GM18519 (cell line): ENCODE results near the gene TMOD1.
A peak's percentile ranks its signal among the peaks of the same experiment; 100 is the strongest.

Experiments used
- ATAC-seq: cut with Tn5 transposase; IDR thresholded peaks from one replicate; pipeline ENCODE4 v1.9.1; 2021; ENCODE audit warnings: mild to moderate bottlenecking, moderate library complexity; ENCODE audit not compliant: unreplicated experiment, low FRiP score

Gene TMOD1

GRCh38 chr9:97629156-97629555, 127.7 kb downstream of the TMOD1 start:
- ATAC-seq = no peak

- no peak for ATAC-seq
These were observed 129.1 kb downstream of the TMOD1 start for GRCh38 chr9:97630591-97630990.

- peak; percentile 3 for ATAC-seq
These were observed 130.9 kb downstream of the TMOD1 start for GRCh38 chr9:97632248-97632984.

DNA sequence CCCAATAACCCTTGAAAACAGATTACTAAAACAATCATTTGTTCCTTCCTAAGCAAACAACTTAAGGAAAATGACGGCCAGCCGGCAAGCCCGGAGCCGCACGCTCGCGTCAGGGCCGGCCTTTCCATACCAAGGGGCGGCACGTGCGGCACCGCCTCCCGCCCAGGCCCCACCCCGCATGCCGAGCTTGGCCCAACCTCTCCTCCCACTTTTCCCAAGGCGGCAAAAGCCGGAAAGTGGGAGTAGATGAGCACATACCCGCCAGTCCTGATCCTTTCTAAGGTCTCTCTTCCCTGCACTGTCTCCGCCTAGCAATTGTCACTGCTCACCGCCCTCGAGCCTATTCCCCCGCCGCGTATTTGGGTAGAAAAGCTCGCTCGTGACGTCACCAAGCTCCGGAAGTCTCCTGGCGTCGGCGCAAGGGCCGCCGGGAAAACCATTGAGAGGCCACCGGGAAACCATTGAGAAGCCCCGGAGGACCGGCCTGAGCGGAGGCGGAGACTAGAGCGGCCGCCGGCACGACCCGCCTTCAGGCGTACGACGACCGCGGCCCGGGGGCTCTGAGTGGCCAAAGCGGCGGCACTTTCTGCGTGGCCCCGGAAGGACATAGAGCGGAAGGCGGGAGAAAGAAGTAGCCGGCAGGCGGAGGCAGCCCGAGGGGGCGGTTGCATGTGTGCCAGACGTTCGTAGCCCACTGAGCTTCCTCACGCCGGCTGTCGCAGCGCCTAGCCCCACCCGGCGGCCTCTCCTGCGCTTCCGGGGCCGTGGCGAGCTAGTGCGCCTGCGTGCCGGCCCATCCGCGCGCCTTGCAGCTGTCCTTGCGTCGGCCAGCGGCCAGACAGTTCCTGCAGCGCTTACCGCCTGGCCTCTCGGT, 131.8 kb downstream of the TMOD1 start, which contains the start of the genes NCBP1 and TSTD2:
NCBP1 (plus strand) TSS at position 837 of the 874 bp plus-strand sequence. CDS start 61 bp downstream, outside the sequence.
TSTD2 (minus strand) TSS at position 384 of the 874 bp plus-strand sequence. CDS start 5,806 bp downstream, outside the sequence.
- ATAC-seq = peak; percentile 72

DNA sequence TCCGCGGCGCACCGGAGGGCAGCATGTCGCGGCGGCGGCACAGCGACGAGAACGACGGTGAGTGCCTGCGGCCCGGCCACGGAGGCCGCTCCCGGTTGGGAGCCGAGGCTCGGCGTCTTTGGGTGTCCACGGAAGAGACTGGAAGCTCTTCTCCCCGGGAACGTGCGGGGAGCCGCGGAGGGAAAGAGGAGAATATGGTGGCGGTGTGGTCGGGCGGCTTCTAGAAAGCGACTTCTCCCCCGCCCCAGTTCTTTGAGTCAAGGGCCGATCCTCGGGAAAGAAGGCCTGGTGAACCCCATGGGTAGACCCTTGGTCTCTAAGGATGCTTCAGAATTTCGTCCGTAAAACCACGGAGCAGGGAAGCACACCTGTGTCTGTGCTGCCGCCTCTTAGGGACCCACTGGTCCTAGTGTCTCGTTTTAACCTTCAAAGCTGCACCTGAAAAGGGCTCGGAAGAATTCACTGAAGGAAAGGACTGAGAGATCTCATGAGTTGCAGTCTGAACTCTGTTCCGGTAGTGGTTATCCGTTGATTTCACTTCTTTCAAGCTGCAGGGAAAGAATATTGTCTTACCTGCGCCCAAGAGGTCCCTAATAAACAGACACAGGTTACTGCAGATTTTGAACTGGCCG, 132.5 kb downstream of the TMOD1 start:
- no peak for ATAC-seq

DNA sequence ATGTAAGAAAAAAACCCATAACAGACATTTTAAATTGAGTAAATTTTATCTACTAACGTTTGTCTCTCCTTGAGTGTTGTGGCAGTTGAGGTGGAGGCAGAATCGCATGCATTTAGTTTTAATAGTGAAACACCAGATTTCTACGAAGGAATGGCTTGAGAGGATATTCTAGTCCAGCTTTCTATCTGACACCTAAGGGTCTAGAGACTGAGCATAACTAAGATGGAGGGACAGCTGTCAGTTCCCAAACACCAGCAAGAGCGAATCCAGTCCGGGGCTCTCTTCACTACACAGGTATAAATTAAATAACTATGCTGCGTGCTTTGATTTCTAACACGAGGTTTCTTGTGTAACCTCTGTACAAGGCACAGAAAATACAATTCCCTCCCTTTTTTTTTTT, 133.6 kb downstream of the TMOD1 start:
- ATAC-seq = no peak

DNA sequence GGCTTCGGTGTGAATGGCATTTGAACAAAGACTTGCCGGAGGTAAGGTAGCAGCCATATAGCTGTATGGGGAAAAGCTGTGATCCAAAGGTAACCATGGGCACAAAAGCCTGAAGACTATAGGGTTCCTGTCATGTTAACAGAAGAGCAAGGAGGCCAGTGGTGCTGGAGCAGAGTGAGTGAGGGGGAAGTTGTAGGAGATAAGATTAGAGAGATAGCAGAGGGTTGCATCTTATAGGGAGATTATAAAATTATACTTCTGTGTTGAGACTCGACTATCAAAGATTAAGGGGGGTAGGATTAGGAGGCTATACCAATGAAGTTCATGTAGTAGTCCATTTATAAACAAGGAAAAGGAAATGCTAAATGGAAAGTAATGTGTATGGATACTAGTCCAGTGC, 135.4 kb downstream of the TMOD1 start:
- no peak for ATAC-seq

GRCh38 chr9:97638666-97639065, 137.2 kb downstream of the TMOD1 start:
- no peak for ATAC-seq

DNA sequence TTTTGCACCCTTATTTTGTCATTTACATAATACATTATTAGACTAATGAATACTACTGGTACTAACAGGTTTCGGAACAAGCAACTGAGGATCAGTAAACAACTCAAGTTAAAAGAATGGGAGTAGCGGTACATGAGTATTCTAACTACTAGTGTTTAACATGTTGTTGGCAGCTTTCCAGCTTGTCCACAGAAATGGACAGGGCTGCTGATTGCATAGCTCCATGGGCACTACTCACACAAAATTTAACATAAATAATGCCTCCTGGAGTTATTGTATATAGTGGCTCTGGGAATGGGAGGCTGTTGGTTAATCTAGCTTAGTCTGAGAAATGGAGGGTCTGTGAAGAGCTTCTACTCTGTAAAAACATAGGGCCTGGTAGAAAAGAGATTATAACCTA, 138.9 kb downstream of the TMOD1 start:
- ATAC-seq = no peak

DNA sequence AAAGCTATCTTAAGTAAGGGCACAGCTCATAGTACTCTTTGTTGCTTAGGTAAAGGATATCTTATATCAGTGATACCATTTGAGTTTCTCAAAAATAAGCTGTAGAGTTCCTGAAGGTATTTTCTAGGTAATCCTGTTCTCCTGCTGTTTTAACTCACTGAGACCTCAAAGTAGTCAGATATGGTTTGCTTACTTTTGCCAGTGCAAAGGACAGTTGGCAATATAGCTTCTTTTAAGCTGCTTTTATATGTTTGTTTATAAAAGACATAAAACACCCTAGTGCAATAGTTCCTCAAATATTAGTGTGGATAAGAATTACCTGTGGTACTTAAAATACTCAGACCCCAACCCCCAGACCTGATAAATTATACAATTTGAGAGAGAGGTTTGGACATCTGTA, 144.3 kb downstream of the TMOD1 start:
- no peak for ATAC-seq

DNA sequence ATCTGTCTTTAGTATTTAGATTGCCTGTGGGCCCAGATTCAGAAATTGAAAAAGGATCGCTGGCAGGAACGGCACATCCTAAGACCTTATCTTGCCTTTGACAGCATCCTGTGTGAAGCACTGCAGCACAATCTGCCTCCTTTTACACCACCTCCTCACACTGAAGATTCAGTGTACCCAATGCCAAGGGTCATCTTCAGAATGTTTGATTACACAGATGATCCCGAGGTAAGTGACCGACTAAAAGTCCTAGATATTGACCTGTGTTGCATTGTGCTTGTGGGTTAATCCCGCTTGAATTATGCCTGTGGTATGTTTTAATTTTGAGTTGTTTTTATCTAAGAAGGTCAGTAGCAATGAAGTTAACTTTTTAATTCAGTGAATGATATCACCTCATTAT, 146.5 kb downstream of the TMOD1 start:
- no peak for ATAC-seq
